Measurements from ENCODE around the gene AOPEP.

DNA sequence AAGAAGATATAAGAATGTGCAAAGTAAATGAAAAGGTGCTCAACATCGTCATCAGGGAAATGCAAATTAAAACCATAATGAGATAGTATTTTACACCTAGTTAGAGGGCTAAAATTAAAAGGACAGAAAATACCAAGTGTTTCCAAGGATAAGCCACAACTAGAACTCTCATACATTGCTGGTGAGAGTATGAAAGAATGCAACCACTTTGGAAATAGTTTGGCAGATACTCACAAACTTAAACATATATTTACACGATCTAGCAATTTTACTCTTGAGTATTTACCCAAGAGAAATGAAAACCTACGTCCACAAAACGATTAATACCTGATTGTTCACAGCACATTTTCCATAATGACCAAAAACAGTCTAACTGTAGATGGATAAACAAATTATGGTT lies 51.5 kb downstream of the AOPEP start:
- TF ChIP-seq, protein P1, sequence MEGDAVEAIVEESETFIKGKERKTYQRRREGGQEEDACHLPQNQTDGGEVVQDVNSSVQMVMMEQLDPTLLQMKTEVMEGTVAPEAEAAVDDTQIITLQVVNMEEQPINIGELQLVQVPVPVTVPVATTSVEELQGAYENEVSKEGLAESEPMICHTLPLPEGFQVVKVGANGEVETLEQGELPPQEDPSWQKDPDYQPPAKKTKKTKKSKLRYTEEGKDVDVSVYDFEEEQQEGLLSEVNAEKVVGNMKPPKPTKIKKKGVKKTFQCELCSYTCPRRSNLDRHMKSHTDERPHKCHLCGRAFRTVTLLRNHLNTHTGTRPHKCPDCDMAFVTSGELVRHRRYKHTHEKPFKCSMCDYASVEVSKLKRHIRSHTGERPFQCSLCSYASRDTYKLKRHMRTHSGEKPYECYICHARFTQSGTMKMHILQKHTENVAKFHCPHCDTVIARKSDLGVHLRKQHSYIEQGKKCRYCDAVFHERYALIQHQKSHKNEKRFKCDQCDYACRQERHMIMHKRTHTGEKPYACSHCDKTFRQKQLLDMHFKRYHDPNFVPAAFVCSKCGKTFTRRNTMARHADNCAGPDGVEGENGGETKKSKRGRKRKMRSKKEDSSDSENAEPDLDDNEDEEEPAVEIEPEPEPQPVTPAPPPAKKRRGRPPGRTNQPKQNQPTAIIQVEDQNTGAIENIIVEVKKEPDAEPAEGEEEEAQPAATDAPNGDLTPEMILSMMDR (IDR thresholded peaks at IDR 0.05 in 8 of 11, conservative IDR thresholded peaks at IDR 0.05 in 3 of 11): no peak
- no peak for TF ChIP-seq POLR2AphosphoS5 (IDR thresholded peaks at IDR 0.05)

Measured in spleen (tissue), 7 donors.